Keratinocyte (primary cell): Measurements from ENCODE around the gene CHRDL2.

Experiments used
- CTCF ChIP-seq, 3 experiments: IDR thresholded peaks in 1 of 3; conservative IDR thresholded peaks in 1 of 3; optimal IDR thresholded peaks in 1 of 3; 2 replicates in 2 of 3; 3 replicates in 1 of 3; pipeline versions ENCODE3 to v1.5.1; 2011; ENCODE audit warnings: low read length in 3 of 3, mild to moderate bottlenecking in 3 of 3, moderate library complexity in 2 of 3, control low read depth in 1 of 3, inconsistent platforms in 1 of 3; ENCODE audit not compliant: insufficient read depth in 2 of 3; ENCODE audit errors: extremely low read depth in 1 of 3
- EZH2 ChIP-seq: IDR thresholded peaks from one replicate; pipeline ENCODE4 v1.6.1; 2012; ENCODE audit warnings: inconsistent platforms, mild to moderate bottlenecking, low read length, moderate library complexity

- TF ChIP-seq CTCF (optimal IDR thresholded peaks at IDR 0.05 in 1 of 3, IDR thresholded peaks at IDR 0.05 in 1 of 3, conservative IDR thresholded peaks at IDR 0.05 in 1 of 3; ENCODE audit: extremely low read depth in 1 of 3, insufficient read depth in 2 of 3, low read length in 3 of 3) (no peak), EZH2 (no peak)
Observed at GRCh38 chr11:74686792-74687191, 44.4 kb downstream of the CHRDL2 start.
